ENCODE measurements around the gene REC8.

REC8 gene

GRCh38 chr14:24149302-24149969 lies 22.4 kb upstream of the REC8 start:
- Histone ChIP-seq H3K9ac (ENCODE audit: low read length) (no peak overlapping the region), H3K4me3 (ENCODE audit: insufficient read depth, low read length, poor library complexity, severe bottlenecking) (no peak overlapping the region), H2AFZ (ENCODE audit: low read depth, low read length, severe bottlenecking) (no peak overlapping the region), H3K9me3 (ENCODE audit: insufficient read depth, low read length) (no peaks in the 10 kb centered on the region), H3K27ac (ENCODE audit: low read depth, low read length) (no peak overlapping the region), H3K9me2 (replicated peaks; ENCODE audit: insufficient read depth, low read length) (no peaks in the 10 kb centered on the region), H3K79me2 (ENCODE audit: insufficient read depth, low read length) (peaks cover 26% of the 10 kb centered on the region), H3F3A (ENCODE audit: insufficient read depth) (0 out of 2 replicates have a peak, but pooled peaks cover 6% of the 10 kb centered on the region), H3K4me2 (ENCODE audit: low read depth, low read length, poor library complexity, severe bottlenecking) (no peak overlapping the region), H3K36me3 (ENCODE audit: low read length) (0 out of 2 replicates have a peak, but pooled peaks cover 3% of the 10 kb centered on the region), H4K20me1 (ENCODE audit: low read depth, low read length) (no peaks in the 10 kb centered on the region), H3K27me3 (ENCODE audit: low read length) (no peaks in the 10 kb centered on the region)
- TF ChIP-seq CTCF (IDR thresholded peaks at IDR 0.05; ENCODE audit: insufficient read depth, low read length, poor library complexity, severe bottlenecking) (no peak), EZH2phosphoT487 (conservative IDR thresholded peaks at IDR 0.05; ENCODE audit: low read length) (no peak)

GRCh38 chr14:24150061-24150460 lies 21.8 kb upstream of the REC8 start:
- Histone ChIP-seq H3K27ac (ENCODE audit: low read depth, low read length) (no peak overlapping the region), H3F3A (ENCODE audit: insufficient read depth) (0 out of 2 replicates have a peak, but pooled peaks cover 3% of the 10 kb centered on the region), H3K9me3 (ENCODE audit: insufficient read depth, low read length) (no peaks in the 10 kb centered on the region), H3K27me3 (ENCODE audit: low read length) (no peaks in the 10 kb centered on the region), H3K4me3 (ENCODE audit: insufficient read depth, low read length, poor library complexity, severe bottlenecking) (no peak overlapping the region), H3K79me2 (ENCODE audit: insufficient read depth, low read length) (peaks cover 26% of the 10 kb centered on the region), H3K9ac (ENCODE audit: low read length) (no peak overlapping the region), H4K20me1 (ENCODE audit: low read depth, low read length) (no peaks in the 10 kb centered on the region), H3K36me3 (ENCODE audit: low read length) (no peaks in the 10 kb centered on the region), H3K9me2 (replicated peaks; ENCODE audit: insufficient read depth, low read length) (no peaks in the 10 kb centered on the region), H3K4me2 (ENCODE audit: low read depth, low read length, poor library complexity, severe bottlenecking) (no peak overlapping the region), H2AFZ (ENCODE audit: low read depth, low read length, severe bottlenecking) (no peak overlapping the region)
- TF ChIP-seq CTCF (IDR thresholded peaks at IDR 0.05; ENCODE audit: insufficient read depth, low read length, poor library complexity, severe bottlenecking), result no peak
- no peak for TF ChIP-seq EZH2phosphoT487 (conservative IDR thresholded peaks at IDR 0.05; ENCODE audit: low read length)

DNA sequence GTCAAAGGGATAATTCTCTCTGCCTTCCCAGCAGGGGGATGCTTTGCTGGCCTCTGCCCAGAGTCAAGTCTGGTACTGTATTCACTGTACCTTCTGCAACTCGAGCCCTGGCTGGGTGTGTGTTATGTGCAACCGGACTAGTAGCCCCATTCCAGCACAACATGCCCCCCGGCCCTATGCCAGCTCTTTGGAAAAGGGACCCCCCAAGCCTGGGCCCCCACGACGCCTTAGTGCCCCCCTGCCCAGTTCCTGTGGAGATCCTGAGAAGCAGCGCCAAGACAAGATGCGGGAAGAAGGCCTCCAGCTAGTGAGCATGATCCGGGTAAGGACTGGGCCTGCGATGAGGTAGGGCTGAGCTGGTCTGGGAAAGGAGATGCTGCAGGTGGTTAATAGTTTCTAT lies 21.3 kb upstream of the REC8 start:
- TF ChIP-seq EZH2phosphoT487 (conservative IDR thresholded peaks at IDR 0.05; ENCODE audit: low read length), result no peak
- no peak for TF ChIP-seq CTCF (IDR thresholded peaks at IDR 0.05; ENCODE audit: insufficient read depth, low read length, poor library complexity, severe bottlenecking)
- no peaks in the 10 kb centered on the region for H3K36me3 ChIP-seq (ENCODE audit: low read length)

More for the DNA sequence above, 21.3 kb upstream of the REC8 start:
- Histone ChIP-seq H3K4me2 (ENCODE audit: low read depth, low read length, poor library complexity, severe bottlenecking) (no peak overlapping the region), H3K4me3 (ENCODE audit: insufficient read depth, low read length, poor library complexity, severe bottlenecking) (no peak overlapping the region), H4K20me1 (ENCODE audit: low read depth, low read length) (no peaks in the 10 kb centered on the region), H3F3A (ENCODE audit: insufficient read depth) (0 out of 2 replicates have a peak, but pooled peaks cover 3% of the 10 kb centered on the region), H3K9me3 (ENCODE audit: insufficient read depth, low read length) (no peaks in the 10 kb centered on the region), H3K9ac (ENCODE audit: low read length) (no peak overlapping the region), H3K27ac (ENCODE audit: low read depth, low read length) (no peak overlapping the region), H2AFZ (ENCODE audit: low read depth, low read length, severe bottlenecking) (no peak overlapping the region), H3K27me3 (ENCODE audit: low read length) (no peaks in the 10 kb centered on the region), H3K79me2 (ENCODE audit: insufficient read depth, low read length) (peaks cover 22% of the 10 kb centered on the region), H3K9me2 (replicated peaks; ENCODE audit: insufficient read depth, low read length) (no peaks in the 10 kb centered on the region)
